GM12892 (cell line): ENCODE data around the gene ABHD15.

Source experiments
- POLR2A ChIP-seq: IDR thresholded peaks from 2 replicates; pipeline ENCODE4 v1.6.1; 2011; ENCODE audit warnings: low read depth, low read length, control low read depth
- POLR2AphosphoS5 ChIP-seq: IDR thresholded peaks from 2 replicates; pipeline ENCODE4 v1.6.1; 2011; ENCODE audit warnings: low read depth, low read length, control low read depth
- TAF1 ChIP-seq: IDR thresholded peaks from 2 replicates; pipeline ENCODE4 v1.6.1; 2011; ENCODE audit warnings: low read depth, mild to moderate bottlenecking, control low read depth, low read length, borderline replicate concordance

- TF ChIP-seq POLR2A (no peak), POLR2AphosphoS5 (no peak), TAF1 (no peak)
Measured at GRCh38 chr17:29592850-29593551, 26.2 kb upstream of the ABHD15 start, which contains the start of gene ANKRD13B.
